Stimulated activated CD4-positive, alpha-beta T cell treated with anti-CD3 and anti-CD28 coated beads, Interleukin-2, amount 100 ng/mL, for 48 hours (primary cell): ENCODE results near the gene GRIA3.
"Not testable (repeated sequence)": the region's sequence is repeated elsewhere in the genome, so short reads cannot be mapped to it uniquely, and the experiment has no call there.

Experiments used
- DNase-seq, 2 donors: peaks; one replicate each; pipeline ENCODE4 v3.0.0-alpha.2; 2020

The GRIA3 gene

DNA sequence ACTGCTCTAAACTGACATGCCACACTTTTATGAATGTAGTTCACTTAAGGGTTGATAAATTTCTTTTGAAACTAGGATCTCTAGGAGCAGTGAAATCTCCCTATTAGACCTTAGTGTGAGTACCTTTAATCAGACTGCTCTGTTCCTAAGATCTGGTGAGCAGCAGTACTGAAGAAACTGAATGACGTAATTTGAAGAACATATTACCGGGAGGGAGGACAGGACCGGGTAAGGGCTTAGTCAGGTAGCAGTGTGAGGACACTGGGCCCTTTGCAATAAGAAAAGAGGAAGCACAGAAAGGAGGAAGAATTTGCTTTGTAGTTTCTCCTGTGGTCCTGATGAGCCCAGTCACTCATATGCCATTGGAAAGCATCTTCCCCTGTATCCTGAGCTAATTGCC is 293.6 kb downstream of the GRIA3 start:
- no peak for DNase-seq

DNA sequence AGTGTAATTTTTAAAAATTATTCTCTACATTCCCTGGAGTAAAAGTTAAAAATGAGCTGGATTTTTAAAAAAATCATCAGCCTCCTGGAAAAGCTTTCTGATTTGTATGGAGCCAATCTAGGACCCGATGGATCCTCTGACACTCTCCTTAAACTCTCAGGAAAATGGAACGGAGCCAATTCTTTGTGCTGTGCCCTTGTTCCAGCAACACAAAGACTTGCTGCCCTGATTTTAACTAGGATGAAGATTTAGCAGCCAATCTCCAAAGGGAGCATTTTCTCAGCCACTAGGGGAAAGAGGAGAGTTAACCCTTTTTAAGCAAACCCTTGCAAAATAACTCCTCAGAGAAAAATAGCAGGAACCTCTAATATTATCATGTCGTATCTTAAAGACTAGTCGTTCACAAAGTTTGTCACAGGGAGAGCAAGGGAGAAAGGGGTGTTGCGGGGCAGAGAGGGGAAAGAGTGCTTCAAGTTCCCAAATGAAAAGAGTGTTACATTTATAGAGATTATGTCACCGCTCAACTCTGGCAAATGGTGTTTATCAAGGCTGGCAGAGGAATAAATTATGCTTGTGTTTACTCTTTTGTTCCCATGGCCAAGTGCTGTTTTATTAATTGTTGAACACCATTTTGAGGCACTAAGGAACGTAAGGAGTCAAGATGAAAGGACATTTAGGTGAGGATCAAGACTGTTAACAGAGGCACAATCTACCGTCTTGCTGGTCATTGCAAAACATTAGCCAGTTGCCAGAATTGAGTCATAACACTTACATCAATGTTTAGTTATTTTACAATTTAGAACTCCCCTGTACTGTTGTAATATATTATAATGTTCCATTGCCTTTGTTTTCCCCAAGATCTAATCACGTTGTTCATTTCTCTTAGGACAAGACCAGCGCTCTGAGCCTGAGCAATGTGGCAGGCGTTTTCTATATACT is 298.1 kb downstream of the GRIA3 start:
- DNase-seq: no peak

DNA sequence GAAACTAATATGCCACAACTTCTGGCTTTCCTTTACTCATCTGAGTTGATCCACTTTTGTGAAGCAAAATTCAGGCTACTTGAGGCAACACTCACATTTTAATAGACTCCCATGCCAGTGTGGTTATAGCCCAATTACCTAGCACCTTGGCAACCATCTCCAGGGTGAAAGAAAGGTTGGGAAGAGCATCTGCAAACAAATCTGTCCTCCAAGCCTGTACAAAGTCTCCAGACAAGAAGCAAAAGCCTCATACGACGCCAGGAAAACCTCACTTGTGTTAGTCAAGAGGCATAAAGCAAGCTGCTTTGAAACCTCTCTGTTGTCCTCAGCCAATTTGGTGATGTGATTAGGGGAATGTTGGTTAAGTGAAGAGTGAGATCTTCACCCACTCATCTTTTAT is 302.2 kb downstream of the GRIA3 start:
- no peak for DNase-seq

DNA sequence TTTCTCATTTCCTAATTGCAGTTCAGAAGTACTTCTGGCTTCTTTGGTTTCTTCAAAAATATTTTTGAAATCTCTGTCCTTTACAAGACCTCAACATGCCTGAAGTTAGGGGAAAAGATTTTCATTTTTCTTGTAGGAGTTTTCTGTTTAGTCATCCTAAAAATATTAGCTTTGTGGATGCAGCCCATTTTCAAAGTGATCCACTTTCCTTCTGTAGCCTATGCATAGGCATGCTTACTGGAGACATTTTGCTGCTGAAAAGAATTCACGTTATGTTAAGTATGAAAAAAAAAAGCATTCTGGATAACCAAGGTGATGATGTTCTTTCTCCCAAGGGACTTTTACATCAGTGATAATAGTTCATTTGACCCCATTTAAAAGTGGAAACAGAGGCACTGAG is 303.2 kb downstream of the GRIA3 start:
- no peak for DNase-seq

DNA sequence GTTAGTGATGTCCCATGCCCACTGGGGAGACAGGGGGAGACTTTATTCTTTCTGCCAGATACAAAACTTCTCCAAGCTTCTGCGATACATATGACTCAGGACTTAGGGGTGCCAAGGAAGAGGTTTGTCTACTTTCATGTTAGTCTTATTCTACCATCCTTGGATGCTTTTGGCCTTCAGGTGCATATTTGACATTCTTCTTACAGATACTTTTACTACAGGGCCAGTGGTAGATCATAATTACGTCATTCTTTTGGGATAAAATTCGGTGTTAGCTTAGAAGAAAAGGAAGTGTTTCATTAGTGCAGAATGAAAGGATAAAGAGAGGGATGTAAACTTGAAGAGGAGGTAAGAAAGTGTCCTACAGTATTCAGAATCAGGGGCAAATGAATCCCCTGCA is 303.6 kb downstream of the GRIA3 start:
- no peak for DNase-seq

DNA sequence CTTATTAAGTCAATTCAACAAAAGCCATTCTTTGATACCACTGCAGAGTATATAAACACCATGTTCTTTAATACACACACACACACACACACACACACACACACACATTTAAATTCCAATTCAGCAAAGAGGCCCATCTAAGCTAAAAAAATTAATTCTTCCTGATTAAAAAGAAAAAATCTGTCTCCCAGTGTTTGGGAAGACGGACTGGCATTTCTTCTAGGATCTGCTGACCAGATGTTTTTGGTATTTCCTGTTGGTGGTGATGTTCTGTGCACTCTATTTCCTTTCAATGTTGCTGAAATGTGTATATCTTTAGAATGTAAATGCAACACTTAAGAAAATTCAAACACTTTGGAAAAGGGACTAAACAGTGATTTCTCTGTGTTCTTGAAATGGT is 304.9 kb downstream of the GRIA3 start:
- DNase-seq: no peak

DNA sequence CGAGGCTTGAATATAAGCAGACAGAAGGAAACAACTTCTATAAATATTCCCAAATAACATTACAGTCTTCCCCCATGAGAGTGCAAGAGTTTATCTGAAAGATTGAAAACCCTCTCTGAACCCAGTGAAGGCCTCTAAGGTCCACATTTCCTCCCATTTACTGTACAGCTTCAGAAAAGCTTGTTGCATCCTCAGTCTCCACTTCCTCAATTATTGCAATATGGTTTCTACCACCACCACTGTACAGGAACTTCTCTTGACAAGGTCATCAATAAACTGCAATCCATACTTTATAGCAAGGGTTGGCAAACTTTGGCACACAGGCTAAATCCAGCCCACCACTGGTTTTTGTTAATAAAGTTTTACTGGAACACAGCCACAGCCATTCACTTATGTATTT is 309.8 kb downstream of the GRIA3 start:
- DNase-seq: no peak

DNA sequence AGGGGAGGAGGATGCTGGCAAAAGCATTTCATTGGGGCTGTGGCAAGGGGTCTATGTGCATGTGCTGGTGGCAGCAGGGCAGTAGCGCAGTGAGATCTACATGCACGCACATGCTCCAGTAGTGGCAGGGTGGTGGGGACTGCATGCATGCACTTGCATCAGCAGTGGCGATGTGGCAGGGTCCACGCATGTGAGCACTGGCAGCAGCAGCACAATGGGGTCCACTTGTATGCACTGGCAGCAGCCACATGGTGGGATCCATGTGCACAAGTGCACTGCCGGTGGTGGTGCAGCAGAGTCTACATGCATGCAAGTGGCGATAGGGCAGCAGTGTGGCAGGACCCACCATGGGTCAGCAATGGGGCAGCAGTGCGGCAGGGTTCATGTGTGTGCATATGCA is 315.7 kb downstream of the GRIA3 start:
- no peak for DNase-seq

DNA sequence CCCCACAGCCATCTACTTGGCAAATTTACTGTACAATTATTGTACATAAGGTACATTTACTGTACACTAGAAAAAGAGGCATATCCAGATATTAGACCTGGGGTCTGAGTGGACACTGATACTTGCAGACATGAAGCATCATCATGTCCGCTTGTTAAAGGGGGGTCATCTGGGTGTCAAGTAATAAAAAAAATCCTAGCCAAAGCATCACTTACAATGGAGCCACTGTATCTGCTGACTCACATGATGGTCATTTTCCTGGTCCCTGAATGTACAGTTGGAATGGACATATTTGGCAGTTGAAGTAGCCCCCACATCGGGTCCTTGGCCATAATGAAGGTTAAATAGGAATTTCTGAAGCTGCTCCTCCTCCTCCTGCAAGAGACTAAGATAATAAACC is 320.0 kb downstream of the GRIA3 start:
- DNase-seq: no peak

DNA sequence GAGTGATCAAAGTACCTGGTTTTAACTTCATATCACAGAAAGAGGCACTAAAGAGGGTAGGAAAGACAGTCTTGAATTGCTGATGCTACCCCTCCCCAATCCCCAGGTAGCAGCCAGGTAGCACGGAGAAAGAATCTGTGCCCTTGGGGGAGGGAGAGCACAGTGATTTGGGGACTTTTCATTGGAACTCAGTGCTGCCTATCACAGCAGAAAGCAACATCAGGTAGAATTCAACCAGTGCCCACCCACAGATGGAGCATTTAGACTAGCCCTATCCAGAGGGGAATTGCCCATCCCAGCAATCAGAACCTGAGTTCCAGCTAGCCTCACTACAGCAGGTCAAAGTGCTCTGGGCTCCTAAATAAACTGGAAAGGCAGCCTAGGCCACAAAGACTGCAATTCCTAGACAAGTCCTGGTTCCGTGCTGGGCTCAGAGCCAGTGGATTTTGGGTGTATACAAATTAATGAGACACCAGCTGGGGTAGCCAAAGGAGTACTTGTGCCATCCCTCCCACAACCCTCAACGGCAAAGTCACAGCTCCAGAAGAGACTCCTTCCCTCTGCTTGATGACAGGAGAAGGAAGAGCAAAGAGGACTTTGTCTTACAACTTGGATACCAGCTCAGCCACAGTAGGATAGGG is 320.7 kb downstream of the GRIA3 start:
- DNase-seq: no peak

DNA sequence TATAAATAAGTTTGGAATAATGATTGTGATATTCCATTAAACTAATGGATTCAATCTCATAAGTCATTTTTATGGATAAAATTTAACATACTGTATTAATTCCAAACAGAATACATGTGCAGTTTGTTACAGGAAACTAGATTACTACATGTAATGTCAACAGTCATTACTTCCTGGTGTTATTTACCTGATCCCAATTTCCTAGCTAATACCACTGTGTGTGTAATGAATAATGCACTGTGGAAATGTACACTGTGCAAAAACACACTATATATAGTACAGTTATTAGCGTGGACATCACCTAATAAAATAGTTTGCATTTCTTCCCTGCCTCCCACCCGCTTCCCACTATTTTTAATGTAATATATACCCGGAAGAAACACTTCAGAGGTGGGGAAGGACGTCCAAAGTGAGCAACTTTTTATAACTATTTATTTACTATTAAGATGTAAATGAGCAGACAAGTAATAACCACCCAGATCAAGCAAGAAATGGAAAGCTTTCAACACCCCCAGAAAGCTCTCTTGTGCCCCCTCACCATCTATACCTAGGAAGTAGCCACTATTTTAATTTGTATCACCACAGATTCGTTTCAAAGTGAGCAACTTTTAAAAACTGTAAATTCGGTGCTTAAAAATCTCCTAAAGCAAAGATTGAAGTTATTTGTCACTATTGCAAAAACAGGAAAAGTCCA is 329.7 kb downstream of the GRIA3 start:
- no peak for DNase-seq

DNA sequence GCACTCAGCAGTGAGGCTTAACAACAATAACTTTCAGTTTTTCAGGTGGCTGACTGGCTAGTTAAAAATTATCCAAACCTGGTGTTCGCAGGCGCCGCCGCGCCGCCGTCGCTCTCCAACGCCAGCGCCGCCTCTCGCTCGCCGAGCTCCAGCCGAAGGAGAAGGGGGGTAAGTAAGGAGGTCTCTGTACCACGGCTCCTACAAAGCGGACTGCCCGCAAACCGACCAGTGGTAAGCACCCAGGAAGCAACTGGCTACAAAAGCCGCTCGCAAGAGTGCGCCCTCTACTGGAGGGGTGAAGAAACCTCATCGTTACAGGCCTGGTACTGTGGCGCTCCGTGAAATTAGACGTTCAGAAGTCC is 330.2 kb downstream of the GRIA3 start:
- DNase-seq: not testable (repeated sequence)

DNA sequence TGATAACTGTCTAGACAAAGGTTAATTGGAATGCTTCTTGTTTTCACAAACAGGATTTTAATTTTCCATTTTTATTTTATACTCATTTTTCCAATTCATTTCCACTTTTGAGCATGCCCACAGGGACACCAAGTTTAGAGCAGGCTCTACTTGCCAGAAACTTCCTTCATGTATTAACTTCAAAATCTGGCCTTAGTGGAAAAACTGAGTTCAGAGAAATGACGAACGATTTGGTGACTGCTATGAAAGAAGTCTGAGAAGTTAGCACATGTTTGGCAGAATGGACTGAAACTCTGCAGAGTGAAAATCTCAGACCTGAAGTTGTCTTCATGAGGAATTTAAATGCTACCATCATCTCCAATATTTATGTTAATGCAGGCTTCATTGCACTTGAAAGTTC is 334.7 kb downstream of the GRIA3 start:
- no peak for DNase-seq

DNA sequence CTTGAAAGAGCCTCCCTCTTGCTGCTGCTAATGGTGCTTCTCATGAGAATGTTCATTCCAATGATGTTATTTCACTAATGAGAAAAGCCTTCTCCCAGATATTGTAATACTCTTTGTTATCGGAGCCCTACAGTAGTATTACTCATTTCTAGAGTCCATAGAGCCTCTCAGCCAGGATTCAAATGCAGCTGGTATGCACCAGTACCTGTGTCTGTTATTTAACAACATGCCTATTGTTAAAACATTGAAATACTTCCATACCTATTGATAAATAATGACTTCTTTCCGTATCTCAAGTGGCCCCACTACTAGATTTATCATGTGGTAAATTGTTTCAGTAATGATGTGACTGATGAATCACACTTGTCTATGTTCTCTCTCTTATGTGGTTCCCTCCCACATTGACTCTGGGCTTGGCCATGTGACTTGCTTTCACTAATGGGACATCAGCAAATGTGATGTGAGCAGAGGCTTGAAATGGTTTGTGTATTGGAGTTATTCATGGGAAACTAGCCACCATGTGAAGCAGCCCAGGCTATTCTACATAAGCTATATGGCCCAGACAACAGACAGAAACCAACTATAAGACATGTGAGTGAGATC is 341.1 kb downstream of the GRIA3 start:
- no peak for DNase-seq

DNA sequence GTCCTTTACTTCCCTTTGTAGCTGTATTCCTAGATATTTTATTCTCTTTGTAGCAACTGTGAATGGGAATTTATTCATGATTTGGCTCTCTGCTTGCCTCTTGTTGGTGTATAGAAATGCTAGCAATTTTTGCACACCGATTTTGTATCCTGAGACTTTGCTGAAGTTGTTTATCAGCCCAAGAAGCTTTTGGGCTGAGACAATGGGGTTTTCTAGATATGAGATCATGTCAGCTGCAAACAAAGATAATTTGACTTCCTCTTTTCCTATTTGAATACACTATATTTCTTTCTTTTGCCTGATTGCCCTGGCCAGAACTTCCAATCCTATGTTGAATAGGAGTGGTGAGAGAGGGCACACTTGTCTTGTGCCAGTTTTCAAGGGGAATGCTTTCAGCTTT is 346.6 kb downstream of the GRIA3 start:
- not testable (repeated sequence) for DNase-seq
